Activated CD8-positive, alpha-beta memory T cell treated with anti-CD3 and anti-CD28 coated beads, Interleukin-2, amount 10 ng/mL, durations not matched to agents 7 days and 5 days (primary cell): ENCODE results near the gene PCSK1N. TPM values are rescaled to one million over a fixed set of nuclear protein-coding genes. Genes with fewer than 3 reads are reported as not detected.
"Not testable (repeated sequence)": the region's sequence is repeated elsewhere in the genome, so short reads cannot be mapped to it uniquely, and the experiment has no call there.

Experiments
- ATAC-seq: fragments of 150-1000 bp; cut with Tn5 transposase; one replicate; pipeline ENCODE4 v1.10.0; 2021; ENCODE audit warnings: moderate library complexity
- CTCF ChIA-PET: fragments of 350-600 bp; sonication (Branson Sonifier 250); formaldehyde crosslinking; loops from one replicate; lab custom pipeline; 2021; ENCODE audit warnings: antibody characterized with exemption; lab: Charles Lee
- DNase-seq: peaks from one replicate; pipeline ENCODE4 v3.0.0-alpha.2; 2020
- H3K27ac Mint-ChIP-seq: one replicate; pipeline ENCODE4 v1.8.0; 2021; ENCODE audit warnings: mild to moderate bottlenecking, mixed read lengths
- H3K27me3 Mint-ChIP-seq: one replicate; pipeline ENCODE4 v1.8.0; 2021; ENCODE audit warnings: mixed read lengths
- H3K36me3 Mint-ChIP-seq: one replicate; pipeline ENCODE4 v1.8.0; 2021; ENCODE audit warnings: mild to moderate bottlenecking, mixed read lengths
- H3K4me1 Mint-ChIP-seq: one replicate; pipeline ENCODE4 v1.8.0; 2021; ENCODE audit warnings: mixed read lengths
- H3K4me3 Mint-ChIP-seq: one replicate; pipeline ENCODE4 v1.8.0; 2021; ENCODE audit warnings: mild to moderate bottlenecking, moderate library complexity, mixed read lengths
- H3K9me3 Mint-ChIP-seq: one replicate; pipeline ENCODE4 v1.8.0; 2022; ENCODE audit warnings: low read depth, mixed read lengths
- total RNA-seq, 2 experiments: library from RNA; stranded (reverse); gene quantifications; one replicate each; pipeline ENCODE4 v1.2.3, GENCODE V29; 2021

The PCSK1N gene
- total RNA-seq: under 1 TPM; 0.21 to 0.93 TPM

GRCh38 chrX:48835524-48836329, at the start of gene PCSK1N:
PCSK1N (minus strand) TSS chrX:48835610; CDS start chrX:48835532, 78 bp downstream.
- DNase-seq (no peak), ATAC-seq (peak; percentile 6)
- H3K27me3 Mint-ChIP-seq: peaks cover 45% of the 10 kb centered on the region
- no peaks in the 10 kb centered on the region for H3K36me3 Mint-ChIP-seq
- H3K27ac Mint-ChIP-seq: no peak within 1 kb of the TSS
- CTCF ChIA-PET: no interaction called here
- peaks cover 11% of the 10 kb centered on the region for H3K4me1 Mint-ChIP-seq
- H3K9me3 Mint-ChIP-seq: no peaks in the 10 kb centered on the region
- peak within 1 kb of the TSS; percentile 63 for H3K4me3 Mint-ChIP-seq

DNA sequence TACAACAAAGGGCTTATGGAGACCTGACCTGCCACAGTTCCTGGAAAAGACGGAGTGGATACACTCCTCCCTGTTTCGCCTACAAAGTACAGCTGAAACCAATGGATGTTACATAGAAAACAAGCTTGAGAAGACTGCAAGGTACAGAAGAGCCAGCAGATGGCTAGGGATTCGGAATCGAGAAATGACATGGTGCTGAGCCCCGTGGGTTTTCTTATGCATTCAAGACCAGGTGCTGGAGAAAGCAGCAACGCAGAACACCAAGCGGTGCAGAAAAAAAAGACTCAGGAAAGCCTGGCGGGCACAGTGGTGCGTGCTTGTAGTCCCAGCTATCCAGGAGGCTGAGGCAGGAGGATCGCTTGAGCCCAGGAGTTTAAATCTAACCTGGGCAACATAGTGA, 48.3 kb upstream of the PCSK1N start:
- CTCF ChIA-PET: no interaction called here
- no peak for ATAC-seq
- no peaks in the 10 kb centered on the region for H3K4me1 Mint-ChIP-seq

DNA sequence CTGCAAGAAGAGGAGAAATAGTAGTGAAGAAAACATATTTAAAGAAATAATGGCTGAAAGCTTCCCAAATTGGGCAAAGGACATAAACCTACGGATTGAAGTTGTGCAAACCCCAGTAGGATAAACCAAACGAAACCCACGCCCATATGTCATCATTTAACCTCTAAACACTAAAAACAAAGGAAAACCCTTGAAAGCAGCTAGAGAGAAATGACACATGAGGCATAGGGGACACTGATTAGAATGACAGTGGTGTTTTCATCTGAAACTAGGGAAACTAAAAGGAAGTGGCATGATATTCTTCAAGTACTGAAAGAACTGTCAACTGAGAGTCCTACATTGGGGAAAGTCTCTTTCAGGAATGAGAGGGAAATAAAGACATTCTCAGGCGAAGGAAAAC, 41.5 kb upstream of the PCSK1N start:
- H3K4me3 Mint-ChIP-seq, CTCF ChIA-PET, ATAC-seq: not testable (repeated sequence)

More for the DNA sequence above, 48.3 kb upstream of the PCSK1N start:
- peaks cover 3% of the 10 kb centered on the region for H3K27me3 Mint-ChIP-seq
- H3K4me3 Mint-ChIP-seq: no peak overlapping the region
- DNase-seq: no peak
- H3K36me3 Mint-ChIP-seq: no peaks in the 10 kb centered on the region
- no peaks in the 10 kb centered on the region for H3K9me3 Mint-ChIP-seq
- no peak overlapping the region for H3K27ac Mint-ChIP-seq

DNA sequence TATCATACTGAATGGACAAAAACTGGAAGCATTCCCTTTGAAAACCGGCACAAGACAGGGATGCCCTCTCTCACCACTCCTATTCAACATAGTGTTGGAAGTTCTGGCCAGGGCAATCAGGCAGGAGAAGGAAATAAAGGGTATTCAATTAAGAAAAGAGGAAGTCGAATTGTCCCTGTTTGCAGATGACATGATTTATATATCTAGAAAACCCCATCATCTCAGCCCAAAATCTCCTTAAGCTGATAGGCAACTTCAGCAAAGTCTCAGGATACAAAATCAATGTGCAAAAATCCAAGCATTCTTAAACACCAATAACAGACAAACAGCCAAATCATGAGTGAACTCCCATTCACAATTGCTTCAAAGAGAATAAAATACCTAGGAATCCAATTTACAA, 36.6 kb upstream of the PCSK1N start:
- CTCF ChIA-PET, H3K27me3 Mint-ChIP-seq, H3K4me1 Mint-ChIP-seq, ATAC-seq, H3K27ac Mint-ChIP-seq, H3K36me3 Mint-ChIP-seq, H3K4me3 Mint-ChIP-seq, H3K9me3 Mint-ChIP-seq, DNase-seq: not testable (repeated sequence)

More for the DNA sequence above, 41.5 kb upstream of the PCSK1N start:
- not testable (repeated sequence) for H3K9me3 Mint-ChIP-seq, H3K36me3 Mint-ChIP-seq, H3K4me1 Mint-ChIP-seq, DNase-seq, H3K27ac Mint-ChIP-seq
- peaks cover 11% of the 10 kb centered on the region for H3K27me3 Mint-ChIP-seq

GRCh38 chrX:48864210-48864609, 28.8 kb upstream of the PCSK1N start:
- Mint-ChIP-seq H3K9me3 (no peaks in the 10 kb centered on the region), H3K27me3 (peaks cover 14% of the 10 kb centered on the region), H3K4me3 (no peak overlapping the region), H3K4me1 (no peaks in the 10 kb centered on the region), H3K27ac (no peak overlapping the region), H3K36me3 (no peaks in the 10 kb centered on the region)
- CTCF ChIA-PET: no interaction called here
- ATAC-seq (no peak), DNase-seq (no peak)

- H3K4me3 Mint-ChIP-seq: no peak overlapping the region
- CTCF ChIA-PET: no interaction called here
- no peak for ATAC-seq
- DNase-seq: no peak
- H3K27ac Mint-ChIP-seq: no peak overlapping the region
- peaks cover 5% of the 10 kb centered on the region for H3K4me1 Mint-ChIP-seq
- no peaks in the 10 kb centered on the region for H3K9me3 Mint-ChIP-seq
- H3K36me3 Mint-ChIP-seq: peaks cover 1% of the 10 kb centered on the region
- peaks cover 11% of the 10 kb centered on the region for H3K27me3 Mint-ChIP-seq
Measured at GRCh38 chrX:48854898-48855297, 19.5 kb upstream of the PCSK1N start.

DNA sequence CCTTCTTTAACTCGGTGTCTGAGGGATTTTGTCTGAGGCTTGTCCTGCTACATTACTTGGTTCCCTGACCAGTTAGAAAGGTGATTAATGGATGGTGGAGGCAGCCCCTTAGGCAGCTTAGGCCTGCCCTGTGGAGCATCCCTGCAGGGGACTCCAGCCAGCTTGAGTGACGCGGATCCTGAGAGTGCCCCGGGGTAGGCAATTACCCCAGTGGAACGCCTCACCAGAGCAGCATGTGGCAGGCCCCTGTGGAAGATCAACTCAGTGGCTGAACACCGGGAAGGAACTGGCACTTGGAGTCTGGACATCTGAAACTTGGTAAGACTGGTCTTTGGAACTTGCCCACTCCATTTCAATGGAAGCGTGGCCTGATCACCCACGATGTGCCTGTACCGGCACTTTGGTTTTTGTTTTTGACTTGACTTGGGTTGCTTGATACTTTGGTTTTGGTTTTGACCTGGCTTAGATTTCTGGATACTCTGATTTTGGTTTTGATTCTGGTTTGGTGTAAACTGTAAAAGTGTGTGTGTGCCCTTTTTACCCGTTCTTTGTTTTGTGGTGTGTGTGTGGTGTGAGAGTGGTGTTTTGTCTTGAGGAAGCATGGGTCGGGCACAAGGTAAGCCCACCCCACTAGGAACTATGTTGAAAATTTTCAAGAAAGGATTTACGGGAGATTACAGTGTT, 18.9 kb upstream of the PCSK1N start:
- H3K4me3 Mint-ChIP-seq, H3K36me3 Mint-ChIP-seq, H3K9me3 Mint-ChIP-seq, CTCF ChIA-PET, ATAC-seq, DNase-seq, H3K27ac Mint-ChIP-seq, H3K4me1 Mint-ChIP-seq: not testable (repeated sequence)
- H3K27me3 Mint-ChIP-seq: peaks cover 12% of the 10 kb centered on the region

DNA sequence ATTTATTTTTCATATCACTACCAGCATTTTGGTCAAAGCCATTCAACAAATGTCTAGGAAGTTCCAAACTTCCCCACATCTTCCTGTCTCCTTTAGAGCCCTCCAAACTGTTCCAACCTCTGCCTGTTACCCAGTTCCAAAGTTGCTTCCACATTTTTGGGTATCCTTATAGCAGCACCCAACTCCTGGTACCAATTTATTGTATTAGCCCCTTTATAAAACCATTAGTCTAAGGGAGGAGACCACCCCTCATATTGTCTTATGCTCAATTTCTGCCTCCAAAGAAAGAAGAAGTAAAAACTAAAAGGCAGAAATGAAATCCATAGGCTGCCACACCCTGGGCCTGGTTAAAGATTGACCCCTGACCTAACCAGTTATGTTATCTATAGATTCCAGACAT, 18.1 kb upstream of the PCSK1N start:
- H3K9me3 Mint-ChIP-seq: not testable (repeated sequence)

GRCh38 chrX:48852857-48853256, 17.4 kb upstream of the PCSK1N start:
- Mint-ChIP-seq H3K27me3 (peaks cover 16% of the 10 kb centered on the region), H3K27ac (no peak overlapping the region), H3K4me1 (peaks cover 9% of the 10 kb centered on the region), H3K36me3 (peaks cover 1% of the 10 kb centered on the region), H3K4me3 (no peak overlapping the region), H3K9me3 (no peaks in the 10 kb centered on the region)
- ATAC-seq (no peak), DNase-seq (no peak)
- CTCF ChIA-PET: no interaction called here

More for the DNA sequence above, 18.1 kb upstream of the PCSK1N start:
- CTCF ChIA-PET, H3K36me3 Mint-ChIP-seq, DNase-seq, ATAC-seq, H3K4me1 Mint-ChIP-seq, H3K27ac Mint-ChIP-seq, H3K4me3 Mint-ChIP-seq: not testable (repeated sequence)
- H3K27me3 Mint-ChIP-seq: peaks cover 16% of the 10 kb centered on the region

DNA sequence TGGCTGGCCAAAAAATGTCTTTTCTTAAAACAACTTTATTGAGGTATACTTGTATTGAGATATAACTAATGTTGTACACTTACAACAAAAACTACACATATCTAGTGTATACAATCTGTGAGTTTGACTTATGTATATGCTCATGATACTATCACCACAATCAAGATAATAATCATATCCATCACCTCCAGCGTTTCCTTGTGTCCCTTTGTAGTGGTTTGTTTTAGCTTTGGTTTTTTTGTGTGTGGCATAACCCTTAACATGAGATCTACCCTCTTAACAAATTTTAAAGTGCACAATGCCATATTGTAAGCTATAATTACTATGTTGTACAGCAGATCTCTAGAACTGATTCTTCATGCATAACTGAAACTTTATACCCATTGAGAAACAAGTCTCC, 13.4 kb upstream of the PCSK1N start:
- Mint-ChIP-seq H3K36me3 (peaks cover 1% of the 10 kb centered on the region), H3K4me3 (no peak overlapping the region), H3K27me3 (peaks cover 5% of the 10 kb centered on the region), H3K9me3 (no peaks in the 10 kb centered on the region), H3K27ac (no peak overlapping the region), H3K4me1 (peaks cover 3% of the 10 kb centered on the region)
- CTCF ChIA-PET: no interaction called here
- no peak for DNase-seq
- ATAC-seq: no peak

DNA sequence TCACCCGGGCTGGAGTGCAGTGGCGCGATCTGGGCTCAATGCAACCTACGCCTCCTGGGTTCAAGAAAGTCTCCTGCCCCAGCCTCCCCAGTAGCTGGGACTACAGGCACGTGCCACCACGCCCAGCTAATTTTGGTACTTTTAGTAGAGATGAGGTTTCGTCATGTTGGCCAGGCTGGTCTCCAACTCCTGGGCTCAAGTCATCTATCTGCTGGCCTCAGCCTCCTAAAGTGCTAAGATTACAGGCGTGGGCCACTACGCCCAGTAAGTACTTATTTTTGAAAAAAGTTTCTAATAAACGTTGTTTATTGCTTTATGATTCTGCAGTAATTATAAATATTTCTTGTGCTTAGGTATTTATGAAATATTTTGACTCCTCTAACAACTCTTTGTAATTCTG, 4.3 kb upstream of the PCSK1N start:
- ATAC-seq: no peak
- no peak overlapping the region for H3K27ac Mint-ChIP-seq
- CTCF ChIA-PET: no interaction called here
- no peaks in the 10 kb centered on the region for H3K9me3 Mint-ChIP-seq
- no peak overlapping the region for H3K4me3 Mint-ChIP-seq
- H3K4me1 Mint-ChIP-seq: peaks cover 4% of the 10 kb centered on the region
- DNase-seq: no peak
- H3K27me3 Mint-ChIP-seq: peaks cover 17% of the 10 kb centered on the region
- H3K36me3 Mint-ChIP-seq: no peaks in the 10 kb centered on the region

DNA sequence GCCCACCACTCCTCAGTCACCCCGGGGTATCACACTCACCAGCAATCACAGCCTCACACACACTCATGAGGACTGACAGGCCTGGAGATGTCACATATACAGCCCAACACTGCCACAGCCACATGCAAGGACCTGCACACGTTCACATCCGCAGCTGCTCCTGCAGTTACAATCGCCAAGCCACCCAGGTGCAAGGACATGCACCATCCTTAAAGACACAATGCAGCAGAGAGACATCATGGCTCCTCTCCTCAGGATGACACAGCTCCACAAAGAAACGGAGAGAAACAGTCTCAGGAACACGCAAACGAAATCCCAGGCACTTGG, 1.1 kb downstream of the PCSK1N start:
- Mint-ChIP-seq H3K27ac (no peak overlapping the region), H3K9me3 (no peaks in the 10 kb centered on the region), H3K4me1 (peaks cover 11% of the 10 kb centered on the region), H3K4me3 (peak overlapping the region; percentile 63), H3K36me3 (no peaks in the 10 kb centered on the region), H3K27me3 (peaks cover 53% of the 10 kb centered on the region)
- DNase-seq (no peak), ATAC-seq (no peak)
- CTCF ChIA-PET: interaction anchor here (1.1 kb wide), 1 partner anchor 186 kb away, joined by 4 read pairs; no protein-coding TSS in a partner anchor

DNA sequence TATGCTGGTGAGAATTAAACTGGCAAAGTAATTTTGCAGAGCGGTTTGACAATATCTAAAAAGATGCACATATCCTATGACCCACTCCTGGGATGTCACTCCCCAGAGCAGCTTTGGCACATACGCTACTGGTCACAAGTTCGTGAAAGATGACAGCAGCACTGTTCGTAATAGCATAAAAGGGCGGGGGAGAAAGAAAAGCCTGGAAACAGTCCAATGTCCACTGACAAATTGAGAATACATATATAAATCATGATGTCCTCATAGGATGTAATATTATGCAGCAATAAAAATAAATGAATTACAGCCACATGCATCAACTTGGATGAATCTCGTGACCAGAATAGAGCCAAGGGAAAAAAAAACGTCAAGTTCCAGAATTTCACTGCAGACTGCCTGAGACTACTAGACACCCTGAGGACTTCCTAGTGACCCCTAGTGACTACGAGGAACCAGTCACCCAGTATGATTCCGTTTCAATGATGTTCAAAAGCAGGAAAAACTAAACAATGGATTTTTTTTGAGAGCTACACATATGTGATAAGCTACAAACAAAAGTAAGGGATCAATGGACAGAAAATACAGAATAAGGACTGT, 1.8 kb downstream of the PCSK1N start:
- H3K9me3 Mint-ChIP-seq: no peaks in the 10 kb centered on the region
- ATAC-seq (no peak), DNase-seq (no peak)
- CTCF ChIA-PET: interaction anchor here (1.1 kb wide), 1 partner anchor 185 kb away, joined by 4 read pairs; no protein-coding TSS in a partner anchor
- H3K27me3 Mint-ChIP-seq: peaks cover 54% of the 10 kb centered on the region
- no peak overlapping the region for H3K4me3 Mint-ChIP-seq
- H3K4me1 Mint-ChIP-seq: peaks cover 11% of the 10 kb centered on the region
- H3K27ac Mint-ChIP-seq: no peak overlapping the region
- no peaks in the 10 kb centered on the region for H3K36me3 Mint-ChIP-seq

GRCh38 chrX:48831909-48832291, 3.5 kb downstream of the PCSK1N start:
- H3K27me3 Mint-ChIP-seq: peaks cover 68% of the 10 kb centered on the region
- CTCF ChIA-PET: no interaction called here
- no peak overlapping the region for H3K4me3 Mint-ChIP-seq
- H3K9me3 Mint-ChIP-seq: no peaks in the 10 kb centered on the region
- peaks cover 2% of the 10 kb centered on the region for H3K36me3 Mint-ChIP-seq
- H3K4me1 Mint-ChIP-seq: peaks cover 15% of the 10 kb centered on the region
- no peak for ATAC-seq
- no peak for DNase-seq
- H3K27ac Mint-ChIP-seq: no peak overlapping the region
